Measurements from ENCODE around the gene TRIM29.

The TRIM29 gene

GRCh38 chr11:120104041-120104565 is 33.8 kb downstream of the TRIM29 start:
- peaks cover 0 to 37% of the 10 kb centered on the region in 2 donors for H3K27me3 ChIP-seq
- no peaks in the 10 kb centered on the region for H3K36me3 ChIP-seq
- TF ChIP-seq CTCF (IDR thresholded peaks at IDR 0.05): no peak
- DNase-seq: no peak
- intact Hi-C loops (cut with DNase I; ENCODE audit: low total_unique reads): no loop called here
- H3K4me3 ChIP-seq: no peak overlapping the region
- no peak overlapping the region for H3K27ac ChIP-seq
- no peaks in the 10 kb centered on the region for H3K9me3 ChIP-seq
- H3K4me1 ChIP-seq: no peaks in the 10 kb centered on the region

DNA sequence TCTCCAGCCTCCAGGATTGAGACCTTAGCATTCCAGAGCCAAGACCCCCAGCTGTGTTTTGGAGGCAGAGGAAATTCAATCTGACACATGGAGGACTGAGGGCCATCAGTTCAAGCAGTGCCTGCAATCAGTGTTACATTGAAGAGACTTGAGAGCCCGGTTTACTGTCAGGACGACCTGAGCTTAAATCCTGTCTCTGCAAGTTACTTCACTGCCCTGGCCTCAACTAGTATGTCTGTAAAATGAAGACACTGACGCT is 35.1 kb downstream of the TRIM29 start:
- H3K4me1 ChIP-seq: no peaks in the 10 kb centered on the region
- H3K27me3 ChIP-seq: peaks cover 0 to 36% of the 10 kb centered on the region in 2 donors
- H3K4me3 ChIP-seq: no peak overlapping the region
- intact Hi-C loops (cut with DNase I; ENCODE audit: low total_unique reads): no loop called here
- no peaks in the 10 kb centered on the region for H3K9me3 ChIP-seq
- no peak for TF ChIP-seq CTCF (IDR thresholded peaks at IDR 0.05)
- no peak for DNase-seq
- no peak overlapping the region for H3K27ac ChIP-seq
- H3K36me3 ChIP-seq: no peaks in the 10 kb centered on the region

DNA sequence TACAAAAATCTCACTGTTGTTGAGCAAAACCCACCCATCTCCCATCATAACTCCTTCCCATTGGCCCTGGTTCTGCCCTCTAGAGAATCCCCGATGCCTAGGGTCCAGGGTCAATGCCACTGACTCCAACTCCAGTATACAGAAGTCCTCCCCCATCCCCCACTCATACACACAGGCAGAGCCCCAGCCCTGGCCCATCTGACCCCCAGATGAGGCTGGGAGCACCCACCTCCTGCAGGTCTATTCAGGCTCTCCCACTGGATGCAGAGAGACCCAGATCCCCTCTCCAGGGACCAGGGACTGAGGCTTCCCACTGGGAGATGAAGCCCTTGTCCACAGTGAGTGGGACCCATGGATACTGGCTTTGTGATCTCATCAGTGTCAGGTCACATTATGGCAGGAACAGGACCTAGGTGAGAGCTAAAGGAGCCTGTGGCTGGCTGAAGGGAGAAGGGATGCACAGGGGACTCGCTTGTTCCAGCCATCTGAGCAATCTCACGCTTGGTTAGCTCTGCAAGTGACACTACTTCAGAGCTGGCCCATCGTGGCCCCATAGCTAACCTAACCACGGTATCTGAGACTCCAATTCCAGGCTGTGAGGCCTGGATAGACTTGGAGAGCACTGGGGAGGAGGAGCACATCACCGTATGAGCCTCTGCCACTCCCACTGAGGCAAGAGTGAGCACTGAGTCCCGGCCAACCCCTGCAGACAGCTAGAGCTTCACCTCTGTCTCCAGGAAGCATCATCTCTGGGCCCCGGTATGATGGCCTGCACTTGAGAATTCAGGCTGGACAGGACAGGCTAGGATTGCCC is 35.7 kb downstream of the TRIM29 start:
- no peak for DNase-seq
- intact Hi-C loops (cut with DNase I; ENCODE audit: low total_unique reads): no loop called here
- no peak for TF ChIP-seq CTCF (IDR thresholded peaks at IDR 0.05)
- no peaks in the 10 kb centered on the region for H3K36me3 ChIP-seq
- H3K27me3 ChIP-seq: peaks cover 0 to 31% of the 10 kb centered on the region in 2 donors
- no peaks in the 10 kb centered on the region for H3K4me1 ChIP-seq
- no peak overlapping the region for H3K4me3 ChIP-seq
- H3K9me3 ChIP-seq: no peaks in the 10 kb centered on the region
- H3K27ac ChIP-seq: no peak overlapping the region

GRCh38 chr11:120098503-120099020 is 39.4 kb downstream of the TRIM29 start:
- Histone ChIP-seq H3K4me3 (no peak overlapping the region), H3K36me3 (no peaks in the 10 kb centered on the region), H3K27ac (no peak overlapping the region), H3K9me3 (no peaks in the 10 kb centered on the region), H3K27me3 (peaks cover 0 to 17% of the 10 kb centered on the region in 2 donors), H3K4me1 (no peaks in the 10 kb centered on the region)
- no peak for DNase-seq
- intact Hi-C loops (cut with DNase I; ENCODE audit: low total_unique reads): no loop called here
- no peak for TF ChIP-seq CTCF (IDR thresholded peaks at IDR 0.05)

DNA sequence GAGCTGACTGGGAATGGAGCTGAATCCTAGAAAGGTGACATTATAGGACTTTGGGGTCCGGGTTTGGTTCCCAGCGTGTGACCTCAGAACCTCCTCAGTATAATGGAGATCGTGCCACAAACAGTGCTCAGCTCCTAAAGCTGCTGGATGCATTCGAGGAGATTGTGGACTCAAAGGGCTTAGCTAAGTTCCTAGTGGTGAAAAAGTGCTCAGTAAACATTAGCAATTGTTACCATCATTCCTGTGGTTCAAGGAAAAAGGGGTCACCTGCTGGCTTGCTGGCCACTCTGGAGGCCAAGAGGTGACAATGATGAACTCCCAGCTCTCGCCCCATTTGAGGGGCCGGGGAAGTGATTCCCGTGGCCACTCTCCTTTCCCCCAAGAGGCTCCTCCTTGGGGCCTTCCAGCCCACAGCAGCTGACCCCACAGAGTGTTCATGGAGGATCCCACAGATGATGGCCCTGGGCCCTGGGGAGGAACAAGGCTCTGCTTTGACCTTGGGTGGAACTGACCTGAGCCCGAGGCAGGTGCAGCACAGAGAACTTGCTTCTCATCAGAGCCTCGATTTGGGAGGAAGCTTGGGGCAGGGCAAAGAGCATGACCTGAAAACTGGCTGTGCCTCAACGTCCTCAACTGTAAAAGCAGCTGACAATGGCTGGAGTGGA is 40.1 kb downstream of the TRIM29 start:
- Histone ChIP-seq H3K4me1 (peaks cover 0 to 7% (median 0%) of the 10 kb centered on the region in 4 donors), H3K27ac (no peak overlapping the region), H3K27me3 (peaks cover 0 to 17% of the 10 kb centered on the region in 2 donors), H3K4me3 (no peak overlapping the region), H3K9me3 (no peaks in the 10 kb centered on the region), H3K36me3 (no peaks in the 10 kb centered on the region)
- DNase-seq: no peak
- no peak for TF ChIP-seq CTCF (IDR thresholded peaks at IDR 0.05)
- intact Hi-C loops (cut with DNase I; ENCODE audit: low total_unique reads): no loop called here

Data from tibial artery (tissue), 4 donors.